WTC11 (cell line): Measurements from ENCODE around the gene EIF5B.

Experiments
- CTCF ChIP-seq: fragments of 200-600 bp; IDR thresholded peaks from 2 replicates; pipeline ENCODE4 v1.8.0; 2022; ENCODE audit warnings: antibody characterized with exemption
- NFYB ChIP-seq: sonication (generic); formaldehyde crosslinking; conservative IDR thresholded peaks from 2 replicates; pipeline ENCODE4 v1.8.0; 2022; ENCODE audit warnings: low read depth, missing genetic modification reagents
- TF ChIP-seq, protein P1 (sequence below): sonication (generic); formaldehyde crosslinking; IDR thresholded peaks from 2 replicates; pipeline ENCODE4 v1.8.0; 2022; ENCODE audit warnings: mild to moderate bottlenecking, missing genetic modification reagents

DNA sequence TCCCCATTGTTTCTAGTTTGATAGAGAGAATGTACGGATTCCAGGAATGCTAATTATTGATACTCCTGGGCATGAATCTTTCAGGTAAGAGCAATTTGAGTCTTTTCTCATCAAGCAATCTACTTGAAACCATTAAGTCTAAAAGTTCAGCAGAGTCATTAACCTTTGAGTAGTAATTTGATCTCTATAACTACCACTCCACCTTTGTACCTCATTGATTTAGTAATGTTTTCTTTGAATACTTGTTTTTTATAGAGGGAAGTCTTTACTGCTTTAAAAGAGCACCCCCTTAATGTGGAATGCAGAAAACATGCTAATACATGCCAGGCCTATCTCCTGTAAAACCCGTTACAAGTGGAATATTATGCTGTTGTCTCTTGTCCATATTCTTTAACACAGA, 45.0 kb downstream of the EIF5B start:
- TF ChIP-seq CTCF: no peak
- TF ChIP-seq NFYB (CRISPR knock-in tag): no peak
- TF ChIP-seq, protein P1, sequence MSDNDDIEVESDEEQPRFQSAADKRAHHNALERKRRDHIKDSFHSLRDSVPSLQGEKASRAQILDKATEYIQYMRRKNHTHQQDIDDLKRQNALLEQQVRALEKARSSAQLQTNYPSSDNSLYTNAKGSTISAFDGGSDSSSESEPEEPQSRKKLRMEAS: no peak
